ENCODE results near the gene GRM7. TPM values are rescaled to one million over a fixed set of nuclear protein-coding genes. Genes with fewer than 3 reads are reported as not detected.
"Not testable (repeated sequence)": the region's sequence is repeated elsewhere in the genome, so short reads cannot be mapped to it uniquely, and the experiment has no call there.

The GRM7 gene
- under 1 TPM in 1 of 2 donors, not detected in 1; 0.10 TPM for total RNA-seq
- long read RNA-seq, partial matches to known transcripts: 0 of 1 reads
- long read RNA-seq, other reads (novel, unspliced or antisense): 1 of 1 reads

GRCh38 chr3:6860954-6861624 lies at the start of gene GRM7:
Gene GRM7, plus strand, starts transcription at chr3:6861115.
- intact Hi-C loops (cut with DNase I): no loop called here
- DNase-seq (peak; percentile 26), ATAC-seq (peak; percentile 47 to 81)

- DNase-seq (no peak), ATAC-seq (no peak)
- intact Hi-C loops (cut with DNase I): no loop called here
Observed at GRCh38 chr3:6821411-6821810, 39.5 kb upstream of the GRM7 start.

- ATAC-seq: peak; percentile 55 to 76
- intact Hi-C loops (cut with DNase I): no loop called here
- no peak for DNase-seq
Observed at GRCh38 chr3:6825524-6825923, 35.4 kb upstream of the GRM7 start.

- DNase-seq (no peak), ATAC-seq (peak in 1 of 2 donors; percentile 40)
- intact Hi-C loops (cut with DNase I): no loop called here
Observed at GRCh38 chr3:6827453-6827852, 33.5 kb upstream of the GRM7 start.

DNA sequence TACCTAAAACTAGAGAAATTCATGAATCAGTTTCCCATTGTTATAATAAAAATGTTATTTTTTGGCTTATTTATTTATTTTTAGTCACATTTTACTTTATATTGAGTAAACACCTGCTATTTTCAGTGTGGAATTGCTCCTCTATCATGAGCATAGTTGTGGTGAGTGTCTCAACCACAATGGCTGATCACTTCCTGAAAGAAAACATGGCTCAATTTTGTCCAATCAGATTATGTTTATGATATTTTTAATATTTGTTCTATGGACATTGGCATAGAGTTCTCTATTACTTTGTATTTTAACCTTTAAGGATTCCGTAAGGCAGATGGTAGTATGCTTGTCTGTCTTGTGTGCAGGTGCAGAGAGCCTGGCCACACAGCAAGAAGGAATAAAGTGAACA lies 16.2 kb upstream of the GRM7 start:
- DNase-seq (no peak), ATAC-seq (no peak)
- intact Hi-C loops (cut with DNase I): no loop called here

DNA sequence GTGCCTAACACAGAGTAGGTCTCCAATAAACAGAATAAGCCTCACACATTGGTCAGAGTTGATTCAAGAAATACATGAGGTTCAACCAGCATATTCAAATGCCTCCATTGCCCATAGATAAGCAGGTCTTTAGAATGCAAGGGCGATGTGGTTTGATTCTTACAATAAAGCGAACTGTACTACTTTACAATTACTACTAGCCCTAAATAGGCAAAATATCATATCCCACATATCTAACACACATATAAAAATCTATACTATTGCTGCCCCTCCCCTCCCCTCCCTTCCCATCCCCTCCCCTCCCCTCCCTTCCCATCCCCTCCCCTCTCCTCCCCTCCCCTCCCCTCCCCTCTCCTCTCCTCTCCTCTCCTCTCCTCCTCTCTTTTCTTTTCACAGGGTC lies 6.7 kb upstream of the GRM7 start:
- ATAC-seq (no peak), DNase-seq (no peak)
- intact Hi-C loops (cut with DNase I): no loop called here

- ATAC-seq: no peak
- DNase-seq: no peak
- intact Hi-C loops (cut with DNase I): no loop called here
Observed at GRCh38 chr3:6857510-6857909, 3.4 kb upstream of the GRM7 start.

DNA sequence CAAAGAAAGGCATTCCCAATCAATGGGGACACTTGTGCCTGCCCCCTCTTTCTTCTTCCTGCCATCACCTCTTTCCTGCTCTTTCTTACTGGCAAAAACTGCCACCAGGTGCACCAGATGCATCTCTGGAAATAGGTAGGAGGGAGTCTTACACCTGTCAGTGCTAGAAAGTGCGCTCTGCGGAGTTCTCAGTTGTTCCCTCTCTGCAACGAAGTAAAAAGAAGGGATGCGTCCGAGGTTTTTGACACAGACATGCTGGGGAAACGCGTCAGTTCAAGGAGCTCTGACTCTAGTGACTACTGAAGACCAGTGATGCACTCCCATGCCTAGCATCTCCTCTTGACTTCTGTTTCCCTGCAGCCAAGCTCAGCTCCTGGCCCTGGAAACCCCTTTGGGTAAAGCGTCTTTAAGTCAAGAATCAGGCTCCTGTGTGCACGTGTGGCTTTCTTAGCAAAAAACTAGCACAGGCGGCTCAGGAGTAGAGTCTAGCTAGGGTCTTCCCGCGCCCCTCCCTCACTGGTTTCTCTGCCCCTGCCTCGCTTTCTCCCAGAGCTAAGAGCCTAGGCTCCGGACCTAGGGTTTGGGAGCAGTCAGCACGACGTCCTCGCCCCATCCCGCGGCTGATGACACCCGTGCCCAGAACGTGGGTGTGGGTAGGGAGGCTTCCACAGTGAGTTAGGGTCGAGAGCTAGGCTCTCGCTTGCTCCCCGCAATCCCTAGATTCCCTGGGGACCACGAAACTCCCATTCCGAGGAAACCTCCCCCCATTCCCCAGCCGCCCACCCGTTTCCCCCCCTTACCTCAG lies 564 bp upstream of the GRM7 start:
- DNase-seq (no peak), ATAC-seq (no peak)
- intact Hi-C loops (cut with DNase I): no loop called here

DNA sequence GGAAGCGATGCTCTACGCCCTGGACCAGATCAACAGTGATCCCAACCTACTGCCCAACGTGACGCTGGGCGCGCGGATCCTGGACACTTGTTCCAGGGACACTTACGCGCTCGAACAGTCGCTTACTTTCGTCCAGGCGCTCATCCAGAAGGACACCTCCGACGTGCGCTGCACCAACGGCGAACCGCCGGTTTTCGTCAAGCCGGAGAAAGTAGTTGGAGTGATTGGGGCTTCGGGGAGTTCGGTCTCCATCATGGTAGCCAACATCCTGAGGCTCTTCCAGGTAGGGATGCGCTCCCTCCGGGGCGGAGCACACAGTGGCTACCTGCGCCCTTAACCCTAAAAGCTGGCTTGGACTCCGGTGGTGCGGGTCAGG lies 698 bp downstream of the GRM7 start:
- DNase-seq: no peak
- ATAC-seq: no peak
- intact Hi-C loops (cut with DNase I): no loop called here

- no peak for DNase-seq
- intact Hi-C loops (cut with DNase I): no loop called here
- ATAC-seq: no peak
Observed at GRCh38 chr3:6862041-6862879, 1.3 kb downstream of the GRM7 start.

GRCh38 chr3:6862880-6863195 lies 1.9 kb downstream of the GRM7 start:
- DNase-seq (no peak), ATAC-seq (no peak)
- intact Hi-C loops (cut with DNase I): no loop called here

- DNase-seq (no peak), ATAC-seq (no peak)
Observed at GRCh38 chr3:6867269-6867668, 6.4 kb downstream of the GRM7 start.

DNA sequence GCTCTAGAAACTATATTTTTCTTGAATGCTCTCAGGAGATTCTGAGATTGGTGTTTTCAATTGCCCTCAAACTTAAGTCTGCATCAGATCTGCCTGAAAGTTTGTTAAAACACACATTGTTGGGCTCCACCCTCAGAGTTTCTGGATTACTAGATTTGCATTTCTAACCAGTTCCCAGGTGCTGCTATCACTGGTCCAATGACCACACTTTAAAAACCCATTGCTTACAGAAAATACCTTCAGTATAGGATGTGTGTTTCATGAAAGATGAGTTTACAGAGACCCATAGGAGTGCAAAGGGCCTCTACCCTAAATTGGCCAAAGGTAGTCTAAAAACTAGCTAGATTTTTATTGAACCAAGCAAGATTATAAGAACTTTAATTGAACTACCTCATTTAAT lies 17.8 kb downstream of the GRM7 start:
- no peak for ATAC-seq
- DNase-seq: no peak

More at GRCh38 chr3:6867269-6867668, 6.4 kb downstream of the GRM7 start:
- intact Hi-C loops (cut with DNase I): no loop called here

GRCh38 chr3:6912240-6912639 lies 51.3 kb downstream of the GRM7 start:
- DNase-seq (no peak), ATAC-seq (no peak)
- intact Hi-C loops (cut with DNase I): no loop called here

More for the DNA sequence above, 17.8 kb downstream of the GRM7 start:
- intact Hi-C loops (cut with DNase I): no loop called here

GRCh38 chr3:6915898-6916297 lies 55.0 kb downstream of the GRM7 start:
- intact Hi-C loops (cut with DNase I): no loop called here
- no peak for DNase-seq
- ATAC-seq: no peak

DNA sequence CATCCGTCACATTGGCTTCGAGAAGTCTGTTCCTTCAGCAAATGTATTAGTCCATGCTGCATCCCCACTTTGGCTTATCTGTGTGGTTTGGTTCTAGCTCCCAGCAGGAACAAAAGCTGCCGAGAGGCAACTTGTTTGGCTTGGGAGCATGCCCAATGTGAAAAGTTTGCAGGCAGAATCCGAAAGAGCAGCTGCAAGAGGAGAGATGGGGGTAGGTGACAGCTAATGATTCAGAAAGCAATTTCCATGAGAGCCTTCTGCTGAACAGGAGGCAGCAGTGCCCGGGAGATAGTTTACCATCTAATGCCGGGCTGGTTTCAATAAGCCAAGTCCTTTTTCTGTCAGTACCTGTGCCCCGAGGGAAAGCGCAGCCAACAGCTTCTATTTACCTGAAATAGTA lies 60.2 kb downstream of the GRM7 start:
- ATAC-seq: no peak
- DNase-seq: no peak

DNA sequence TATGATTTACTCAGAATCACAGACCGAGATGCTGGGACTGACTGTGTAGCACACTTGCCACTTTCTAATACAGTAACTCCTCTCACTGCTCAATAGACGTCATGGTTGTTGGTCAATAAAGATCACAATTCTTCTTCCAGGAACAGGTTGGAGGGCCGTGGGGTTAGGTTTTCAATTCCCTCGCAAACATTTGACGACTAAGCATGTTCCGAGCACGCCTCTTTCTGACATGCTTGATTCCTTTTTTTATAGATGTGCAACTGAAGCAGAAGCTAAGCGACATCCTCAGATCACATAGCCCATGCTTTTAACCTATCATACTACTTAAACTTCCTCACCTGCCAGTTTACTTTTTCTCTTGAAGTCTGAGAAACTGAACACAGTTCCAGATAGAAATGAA lies 61.0 kb downstream of the GRM7 start:
- no peak for ATAC-seq
- DNase-seq: no peak
- intact Hi-C loops (cut with DNase I): no loop called here

More for the DNA sequence above, 60.2 kb downstream of the GRM7 start:
- intact Hi-C loops (cut with DNase I): no loop called here

DNA sequence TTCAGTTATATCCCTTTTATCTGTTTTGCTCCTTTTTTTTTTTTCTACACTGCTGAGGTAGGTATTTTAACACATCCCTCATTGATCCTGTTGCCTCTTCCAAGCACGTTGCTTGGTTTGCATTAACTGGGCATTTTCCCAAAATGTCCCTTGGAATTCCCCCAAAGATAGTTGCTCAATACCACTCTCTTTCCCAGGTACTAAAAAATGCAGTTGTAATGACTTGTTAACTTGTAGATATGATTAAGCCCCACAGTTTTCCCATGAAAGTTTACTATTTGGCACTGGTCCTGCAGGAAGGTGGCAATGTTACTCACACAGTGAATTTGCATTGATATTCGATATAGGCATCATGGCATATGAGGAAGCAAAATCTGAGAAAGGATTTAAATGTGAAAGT lies 67.1 kb downstream of the GRM7 start:
- ATAC-seq (no peak), DNase-seq (no peak)
- intact Hi-C loops (cut with DNase I): no loop called here

DNA sequence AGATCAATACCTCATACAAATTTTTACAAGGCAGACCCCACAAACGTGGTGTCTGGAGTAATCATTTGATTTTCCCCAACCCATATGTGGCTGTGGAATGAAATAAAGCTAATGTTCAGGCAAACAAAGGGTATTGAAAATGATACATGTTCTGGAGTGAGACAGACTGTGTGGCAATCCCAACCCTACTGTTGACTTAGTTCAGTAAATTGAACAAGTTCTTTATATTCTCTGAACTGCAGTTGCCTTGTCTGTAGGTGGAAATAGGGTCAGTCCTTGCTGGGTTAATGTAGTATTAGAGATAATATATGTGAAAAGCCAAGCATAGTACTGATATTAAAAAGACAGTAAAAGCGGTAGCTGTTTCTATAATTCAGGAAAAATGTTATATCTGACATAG lies 69.0 kb downstream of the GRM7 start:
- intact Hi-C loops (cut with DNase I): no loop called here
- no peak for ATAC-seq
- DNase-seq: no peak

- DNase-seq; ATAC-seq; intact Hi-C loops (cut with DNase I): not testable (repeated sequence)
Observed at GRCh38 chr3:6935418-6935817, 74.5 kb downstream of the GRM7 start.
